ENCODE data around the gene TEX264.

The TEX264 gene

DNA sequence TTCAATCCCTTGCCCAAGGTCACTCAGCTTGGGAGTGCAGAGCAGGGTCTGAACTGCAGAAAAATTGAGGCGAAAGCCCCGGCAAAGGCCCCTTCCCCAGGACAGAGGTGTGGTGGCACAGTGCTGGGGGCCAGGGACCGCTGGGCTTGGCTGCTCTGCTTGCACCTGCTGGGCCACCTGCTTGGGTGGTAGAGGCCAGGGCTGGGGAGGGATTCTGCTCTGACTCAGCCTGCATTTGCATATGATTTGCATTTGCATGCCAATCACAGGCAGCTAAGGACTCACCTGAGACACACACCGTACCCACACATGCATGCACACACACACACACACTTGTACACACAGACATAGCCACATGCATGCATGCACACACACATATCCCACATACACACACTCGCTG is 45.8 kb downstream of the TEX264 start:
- TF ChIP-seq Cebpa-rat (IDR thresholded peaks at IDR 0.05), result no peak
- Histone ChIP-seq H3K9ac (no peak overlapping the region), H3K36me3 (no peaks in the 10 kb centered on the region), H4K20me1 (no peaks in the 10 kb centered on the region; a peak in 1 of 22 replicates), H3K27me3 (no peaks in the 10 kb centered on the region), H3K4me3 (no peak overlapping the region), H3K27ac (no peak overlapping the region), H3K4me1 (peaks cover 24 to 34% (median 31%) of the 10 kb centered on the region in 10 experiments), H3K4me2 (no peak overlapping the region), H3K9me3 (replicated peaks in 1 of 11) (no peaks in the 10 kb centered on the region)

DNA sequence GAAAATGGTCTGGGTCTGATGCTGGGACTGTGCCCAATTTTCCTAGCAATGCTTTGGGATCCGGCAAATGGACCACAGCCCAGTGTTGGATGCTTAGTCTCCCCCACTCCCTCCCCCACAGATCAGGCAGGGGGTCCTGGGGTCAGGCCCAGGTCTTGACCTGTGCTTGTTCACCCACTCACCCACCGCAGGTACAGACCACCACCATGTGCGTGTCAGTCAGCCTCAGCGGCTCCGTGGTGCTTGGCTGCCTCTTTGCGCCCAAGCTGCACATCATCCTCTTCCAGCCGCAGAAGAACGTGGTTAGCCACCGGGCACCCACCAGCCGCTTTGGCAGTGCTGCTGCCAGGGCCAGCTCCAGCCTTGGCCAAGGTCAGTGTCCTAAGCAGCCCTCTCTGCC is 46.4 kb downstream of the TEX264 start:
- H3K9me3 ChIP-seq (replicated peaks in 1 of 11), result no peaks in the 10 kb centered on the region
- H3K27me3 ChIP-seq, result no peaks in the 10 kb centered on the region
- peaks cover 28 to 38% (median 35%) of the 10 kb centered on the region in 10 experiments for H3K4me1 ChIP-seq
- no peak overlapping the region for H3K4me3 ChIP-seq
- no peak overlapping the region for H3K27ac ChIP-seq
- no peak for TF ChIP-seq Cebpa-rat (IDR thresholded peaks at IDR 0.05)
- no peaks in the 10 kb centered on the region; a peak in 1 of 22 replicates for H4K20me1 ChIP-seq
- no peak overlapping the region for H3K9ac ChIP-seq
- H3K36me3 ChIP-seq, result no peaks in the 10 kb centered on the region
- H3K4me2 ChIP-seq, result no peak overlapping the region

DNA sequence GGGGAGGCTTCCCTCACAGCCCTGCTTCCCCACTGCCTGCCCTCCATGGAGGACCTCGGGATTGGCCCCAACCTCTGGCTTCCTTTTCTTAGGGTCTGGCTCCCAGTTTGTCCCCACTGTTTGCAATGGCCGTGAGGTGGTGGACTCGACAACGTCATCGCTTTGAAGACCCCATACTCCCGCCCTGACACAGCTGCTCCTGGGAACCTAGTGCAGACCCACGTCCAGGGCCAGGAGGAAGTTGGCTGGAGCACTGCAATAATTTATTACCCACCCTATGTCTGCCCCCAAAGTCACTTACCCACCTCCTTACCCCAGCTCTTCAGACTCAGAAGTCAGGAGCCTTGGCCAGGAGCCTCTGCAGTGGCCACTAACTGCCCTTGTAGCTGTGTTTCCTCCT is 46.9 kb downstream of the TEX264 start:
- TF ChIP-seq Cebpa-rat (IDR thresholded peaks at IDR 0.05), result no peak
- Histone ChIP-seq H3K9me3 (replicated peaks in 1 of 11) (no peaks in the 10 kb centered on the region), H3K27ac (no peak overlapping the region), H3K27me3 (no peaks in the 10 kb centered on the region), H3K4me1 (peaks cover 28 to 38% (median 35%) of the 10 kb centered on the region in 10 experiments), H3K4me3 (no peak overlapping the region), H3K4me2 (no peak overlapping the region), H4K20me1 (no peaks in the 10 kb centered on the region), H3K36me3 (no peaks in the 10 kb centered on the region), H3K9ac (no peak overlapping the region)

DNA sequence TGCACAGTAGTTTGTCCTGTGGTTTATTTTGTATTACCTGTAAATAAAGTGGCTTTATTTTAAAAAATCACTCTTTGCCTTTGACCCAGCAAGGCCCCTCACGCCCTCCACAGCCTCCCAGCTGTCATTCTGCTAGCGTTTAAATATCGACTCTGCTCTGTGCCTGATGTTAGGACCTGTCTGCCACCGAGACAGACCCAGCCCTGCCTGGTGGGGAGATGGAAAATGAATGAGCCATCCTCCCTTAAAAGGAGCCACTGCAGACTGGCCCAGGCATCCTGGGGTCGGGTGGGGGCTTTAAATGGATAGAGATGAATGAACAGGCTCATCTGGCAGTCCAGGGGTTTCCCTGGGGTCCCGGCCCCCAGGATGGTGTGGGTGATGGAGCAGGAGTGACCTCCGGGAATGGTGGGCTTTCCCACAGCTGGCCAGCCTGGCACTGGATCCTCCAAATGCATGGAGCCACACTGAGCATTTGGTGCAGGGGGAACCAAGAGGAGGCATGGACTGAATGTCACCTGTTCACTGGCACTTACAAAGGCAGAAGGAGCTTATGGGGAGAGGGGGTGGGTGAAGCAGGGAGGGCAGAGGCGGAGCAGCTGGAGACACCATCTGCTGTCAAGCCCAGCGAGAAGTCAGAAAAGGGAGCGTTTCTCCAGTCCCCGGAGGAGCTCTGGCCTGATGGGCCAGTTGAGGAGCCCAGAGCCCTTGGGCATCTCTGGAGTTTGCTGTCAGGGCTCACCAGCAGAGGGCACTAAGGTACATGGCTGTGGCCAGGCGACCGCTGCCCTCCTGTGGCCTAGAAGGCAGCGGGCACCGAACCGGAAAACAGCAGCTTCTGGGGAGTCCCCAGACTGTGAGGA is 47.7 kb downstream of the TEX264 start:
- H3K27ac ChIP-seq, result no peak overlapping the region
- H3K9ac ChIP-seq, result 0 out of 22 replicates have a peak overlapping the region, but pooled peaks of 1 of the 11 experiments have one; percentile 18
- peak overlapping the region in 7 of 11 experiments; percentile 9 to 39 (median 20); a peak in 7 of 22 replicates for H3K4me2 ChIP-seq
- no peak overlapping the region for H3K4me3 ChIP-seq
- no peaks in the 10 kb centered on the region for H3K9me3 ChIP-seq (replicated peaks in 1 of 11)
- H3K36me3 ChIP-seq, result no peaks in the 10 kb centered on the region
- H4K20me1 ChIP-seq, result no peaks in the 10 kb centered on the region
- TF ChIP-seq Cebpa-rat (IDR thresholded peaks at IDR 0.05), result no peak
- H3K4me1 ChIP-seq, result peaks cover 31 to 45% (median 36%) of the 10 kb centered on the region in 10 experiments
- no peaks in the 10 kb centered on the region for H3K27me3 ChIP-seq

DNA sequence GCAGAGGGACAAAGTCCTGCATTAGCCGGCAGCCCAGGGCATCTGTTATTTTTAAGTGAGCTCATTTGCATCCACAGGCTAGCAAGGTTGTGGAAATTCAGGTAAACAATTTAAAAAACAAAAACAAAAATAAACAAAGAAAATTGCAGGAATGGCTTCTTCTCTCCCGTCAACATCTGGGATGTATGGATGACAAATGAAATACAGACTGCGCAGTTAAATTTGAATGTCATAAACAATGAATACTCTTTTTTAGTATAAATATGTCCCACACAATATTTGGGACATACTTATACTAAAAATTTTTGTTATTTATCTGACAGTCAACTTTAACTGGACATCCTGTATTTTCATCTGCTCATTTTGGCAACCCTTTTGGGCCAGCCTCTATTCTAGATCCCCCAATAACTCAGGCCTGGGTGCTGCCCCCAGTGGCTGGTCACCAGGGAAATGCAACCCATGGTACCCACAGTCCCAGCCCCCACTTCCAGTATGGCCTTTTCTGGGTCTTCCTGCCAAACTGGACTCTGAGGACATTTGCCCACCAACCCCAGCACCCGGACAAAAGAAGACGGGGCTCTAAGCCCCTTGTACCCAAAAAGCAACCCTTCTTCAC is 48.5 kb downstream of the TEX264 start:
- H3K9me3 ChIP-seq (replicated peaks in 1 of 11), result no peaks in the 10 kb centered on the region
- no peaks in the 10 kb centered on the region for H4K20me1 ChIP-seq
- H3K36me3 ChIP-seq, result no peaks in the 10 kb centered on the region
- H3K9ac ChIP-seq, result no peak overlapping the region
- H3K4me1 ChIP-seq, result peaks cover 31 to 52% (median 38%) of the 10 kb centered on the region in 10 experiments
- H3K27me3 ChIP-seq, result no peaks in the 10 kb centered on the region
- no peak for TF ChIP-seq Cebpa-rat (IDR thresholded peaks at IDR 0.05)
- no peak overlapping the region for H3K4me3 ChIP-seq
- H3K27ac ChIP-seq, result peak overlapping the region in 2 of 11 experiments; percentile 7 to 10; a peak in 1 of 22 replicates
- peak overlapping the region in 9 of 11 experiments; percentile 9 to 54 (median 20); a peak in 11 of 22 replicates for H3K4me2 ChIP-seq

DNA sequence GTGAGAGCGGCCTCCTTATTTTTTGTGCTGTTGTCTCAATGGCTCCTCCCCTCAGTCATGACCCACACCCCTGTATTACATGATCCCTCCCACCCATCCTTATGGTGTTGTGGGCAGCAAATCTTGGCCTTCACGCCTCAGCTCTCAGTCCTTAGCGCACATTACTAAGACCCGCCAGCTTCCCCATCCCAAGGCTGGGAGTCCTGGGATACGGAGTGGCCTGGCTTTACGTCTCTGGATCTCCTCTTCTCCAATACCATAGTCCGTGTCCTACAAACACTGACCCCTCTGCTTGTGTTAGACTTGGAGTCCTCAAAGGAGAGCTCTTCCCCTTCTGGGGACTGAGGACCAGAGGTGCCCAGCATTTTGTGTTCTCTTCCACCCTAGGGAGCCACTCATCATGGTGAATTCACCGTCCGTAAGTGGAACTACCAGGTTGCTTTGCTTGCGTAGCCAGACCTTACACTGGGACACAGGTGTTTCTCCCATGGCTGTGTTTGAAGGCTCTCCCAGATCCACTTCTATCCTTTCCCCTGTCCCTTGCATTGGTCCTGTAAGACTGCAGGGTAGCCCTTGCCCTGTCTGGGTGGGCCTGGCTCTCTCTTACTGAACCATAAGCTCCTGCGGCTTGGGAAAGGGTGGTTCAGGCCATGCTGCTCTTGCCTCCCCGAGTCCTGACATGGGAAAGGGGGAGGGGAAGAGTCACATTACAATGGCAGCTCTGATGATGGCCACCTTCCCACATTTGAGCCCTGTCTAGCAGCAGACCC is 49.4 kb downstream of the TEX264 start:
- TF ChIP-seq Cebpa-rat (IDR thresholded peaks at IDR 0.05), result no peak
- Histone ChIP-seq H3K36me3 (no peaks in the 10 kb centered on the region), H3K9ac (no peak overlapping the region), H3K4me1 (peaks cover 31 to 55% (median 38%) of the 10 kb centered on the region in 10 experiments), H3K27me3 (no peaks in the 10 kb centered on the region), H3K9me3 (replicated peaks in 1 of 11) (no peaks in the 10 kb centered on the region), H3K27ac (peak overlapping the region in 6 of 11 experiments; percentile 4 to 64 (median 17); a peak in 7 of 22 replicates), H3K4me3 (no peak overlapping the region), H4K20me1 (no peaks in the 10 kb centered on the region), H3K4me2 (peak overlapping the region in 10 of 11 experiments; percentile 28 to 59 (median 54); a peak in 18 of 22 replicates)

DNA sequence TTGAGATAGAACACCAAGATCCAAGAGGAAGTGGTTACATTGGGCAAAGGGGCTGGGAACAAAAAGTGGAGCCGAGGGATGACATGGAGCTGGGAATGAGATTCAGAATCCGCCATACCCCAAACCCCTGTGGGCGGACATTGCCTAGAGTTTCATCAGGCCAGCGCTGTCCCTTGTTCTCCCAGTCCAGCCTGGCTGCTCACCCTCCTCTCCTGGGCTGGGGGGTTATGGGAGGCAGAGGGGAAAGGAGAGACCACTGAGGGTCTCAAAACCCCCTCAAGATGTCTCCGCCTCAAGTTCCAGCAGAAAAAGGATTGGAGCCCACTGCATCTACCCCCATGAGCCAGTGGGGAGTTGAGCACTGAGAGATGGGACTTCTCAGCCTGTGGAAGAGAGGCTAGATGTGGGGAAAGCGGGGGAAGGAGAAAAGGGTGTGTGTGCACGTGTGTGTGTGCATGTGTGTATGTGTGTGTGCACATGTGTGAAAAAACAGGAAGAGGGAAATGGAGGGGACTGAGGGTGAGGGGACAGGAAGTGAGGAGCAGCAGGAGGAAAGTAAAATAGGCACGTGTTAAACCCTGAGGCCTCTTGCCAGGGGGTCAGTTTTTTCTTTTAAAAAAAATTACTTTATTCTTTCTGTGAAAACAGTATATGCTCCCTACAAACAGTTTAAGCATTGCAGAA is 50.2 kb downstream of the TEX264 start:
- no peaks in the 10 kb centered on the region for H3K9me3 ChIP-seq (replicated peaks in 1 of 11)
- no peak overlapping the region for H3K9ac ChIP-seq
- H3K4me3 ChIP-seq, result no peak overlapping the region
- no peaks in the 10 kb centered on the region for H4K20me1 ChIP-seq
- no peaks in the 10 kb centered on the region for H3K36me3 ChIP-seq
- peaks cover 30 to 55% (median 37%) of the 10 kb centered on the region in 10 experiments for H3K4me1 ChIP-seq
- no peaks in the 10 kb centered on the region for H3K27me3 ChIP-seq
- H3K4me2 ChIP-seq, result peak overlapping the region; percentile 28 to 59 (median 54)
- TF ChIP-seq Cebpa-rat (IDR thresholded peaks at IDR 0.05), result no peak
- peak overlapping the region in 7 of 11 experiments; percentile 4 to 64 (median 27); a peak in 9 of 22 replicates for H3K27ac ChIP-seq

DNA sequence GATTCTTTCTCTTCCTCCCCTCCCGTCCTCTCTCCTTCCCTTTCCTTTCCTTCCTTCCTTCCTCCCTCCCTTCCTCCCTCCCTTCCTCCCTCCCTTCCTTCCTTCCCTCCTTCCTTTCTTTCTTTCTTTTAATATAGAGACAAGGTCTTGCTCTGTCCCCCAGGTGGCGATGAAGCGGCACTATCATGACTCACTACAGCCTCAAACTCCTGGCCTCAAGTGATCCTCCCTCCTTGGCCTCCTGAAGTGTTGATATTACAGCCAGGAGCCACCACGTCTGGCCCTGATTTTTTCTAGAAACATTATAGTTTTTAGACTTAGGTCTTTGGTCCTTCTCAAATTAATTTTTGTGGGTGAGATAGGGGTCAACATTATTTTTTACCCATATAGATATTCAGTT is 51.3 kb downstream of the TEX264 start:
- H3K36me3 ChIP-seq, result no peaks in the 10 kb centered on the region
- H4K20me1 ChIP-seq, result no peaks in the 10 kb centered on the region
- no peaks in the 10 kb centered on the region for H3K9me3 ChIP-seq (replicated peaks in 1 of 11)
- H3K27ac ChIP-seq, result no peak overlapping the region
- no peak overlapping the region for H3K9ac ChIP-seq
- TF ChIP-seq Cebpa-rat (IDR thresholded peaks at IDR 0.05), result no peak
- H3K4me1 ChIP-seq, result peaks cover 30 to 55% (median 37%) of the 10 kb centered on the region in 10 experiments
- H3K27me3 ChIP-seq, result no peaks in the 10 kb centered on the region
- H3K4me3 ChIP-seq, result no peak overlapping the region
- no peak overlapping the region for H3K4me2 ChIP-seq
